K562 (cell line): Measurements from ENCODE around the gene SNTG2. TPM values are rescaled to one million over a fixed set of nuclear protein-coding genes. Genes with fewer than 3 reads are reported as not detected.

Experiments
- ATAC-seq: fragments of 200-7000 bp; cut with Tn5 transposase; 3 replicates; pipeline ENCODE4 v1.9.1; 2020; ENCODE audit warnings: moderate library complexity
- BruUV-seq: library from RNA; stranded (reverse); fragments of 400-500 nt; replicated peaks from 2 replicates; lab custom pipeline; 2021; lab: Mats Ljungman, UMichigan
- CTCF ChIA-PET: fragments of 300-600 bp; formaldehyde crosslinking; extraction: SDS; loops from one replicate; lab custom pipeline; 2021; ENCODE audit warnings: low intra/inter-chr PET ratio; lab: Yijun Ruan, JAX
- POLR2A ChIA-PET: fragments of 300-600, 350-650 bp; sonication (Branson Sonifier 250); formaldehyde crosslinking; extraction: SDS; loops from one replicate; lab custom pipeline; 2021; ENCODE audit warnings: antibody characterized with exemption, inconsistent platforms; lab: Yijun Ruan, JAX
- DNase-seq, 4 experiments: peaks; one replicate each; pipeline versions ENCODE4 v3.0.0 to v3.0.0-alpha.2; 2011 to 2018; ENCODE audit warnings: low spot score in 3 of 4, mixed read lengths in 3 of 4; ENCODE audit errors: extremely low read depth in 1 of 4
- FAIRE-seq: peaks from 2 replicates; lab custom pipeline; 2011; peaks lifted over from hg19 to GRCh38; lab: Jason Lieb, UNC
- H2AFZ ChIP-seq: 2 replicates; pipeline ENCODE4 v1.6.0; 2011; ENCODE audit warnings: low read depth, low read length, control low read depth, inconsistent platforms
- H3K27ac ChIP-seq: fragments of 200-600 bp; 3 replicates; pipeline ENCODE4 v1.8.0; 2011; ENCODE audit warnings: low read depth, mild to moderate bottlenecking, control low read depth, inconsistent platforms, low read length, moderate library complexity, mixed read lengths; ENCODE audit errors: extremely low read depth
- H3K27me3 ChIP-seq, 2 experiments: fragments of 300-600 bp in 1 of 2; 2 replicates in 1 of 2; 3 replicates in 1 of 2; pipeline versions ENCODE4 v1.6.0 to v1.8.0; 2011; ENCODE audit warnings: inconsistent platforms in 2 of 2, low read length in 2 of 2, mild to moderate bottlenecking in 1 of 2, mixed read lengths in 1 of 2, moderate library complexity in 1 of 2; ENCODE audit not compliant: control insufficient read depth in 2 of 2, insufficient read depth in 2 of 2
- H3K36me3 ChIP-seq: fragments of 300-600 bp; 3 replicates; pipeline ENCODE4 v1.8.0; 2011; ENCODE audit warnings: mild to moderate bottlenecking, low read length, inconsistent platforms; ENCODE audit not compliant: control insufficient read depth, insufficient read depth
- H3K4me1 ChIP-seq, 2 experiments: fragments of 200-600 bp in 1 of 2; replicated peaks in 1 of 2; 2 replicates in 1 of 2; 3 replicates in 1 of 2; pipeline versions ENCODE4 v1.5.1 to v1.8.0; 2011; ENCODE audit warnings: inconsistent platforms in 2 of 2, low read length in 2 of 2, mild to moderate bottlenecking in 1 of 2, mixed read lengths in 1 of 2, moderate library complexity in 1 of 2; ENCODE audit not compliant: control insufficient read depth in 2 of 2, insufficient read depth in 2 of 2
- H3K4me2 ChIP-seq: 2 replicates; pipeline ENCODE4 v1.6.1; 2011; ENCODE audit warnings: low read length, control low read depth, inconsistent platforms, mixed read lengths; ENCODE audit not compliant: insufficient read depth
- H3K4me3 ChIP-seq: fragments of 200-600 bp; sonication (generic), shearing (Covaris generic); 2 replicates; pipeline ENCODE4 v1.5.1; 2016; ENCODE audit warnings: control low read depth, inconsistent platforms
- H3K79me2 ChIP-seq: fragments of 200-600 bp; 3 replicates; pipeline ENCODE4 v1.8.0; 2011; ENCODE audit warnings: low read length, inconsistent platforms; ENCODE audit not compliant: control insufficient read depth, insufficient read depth
- H3K9ac ChIP-seq, 2 experiments: 2 replicates each; pipeline versions ENCODE4 v1.6.0 to v1.6.1; 2011; ENCODE audit warnings: low read depth in 2 of 2, low read length in 2 of 2, control low read depth in 1 of 2, inconsistent platforms in 1 of 2, mild to moderate bottlenecking in 1 of 2, mixed read lengths in 1 of 2; ENCODE audit not compliant: insufficient read depth in 1 of 2
- H3K9me1 ChIP-seq: one replicate; pipeline ENCODE4 v1.6.0; 2011; ENCODE audit warnings: inconsistent platforms, mild to moderate bottlenecking, low read length, moderate library complexity; ENCODE audit not compliant: control insufficient read depth, insufficient read depth
- H3K9me3 ChIP-seq: replicated peaks from 2 replicates; pipeline ENCODE4 v1.5.1; 2011; ENCODE audit warnings: low read depth, low read length, inconsistent platforms; ENCODE audit not compliant: control insufficient read depth, insufficient read depth
- H4K20me1 ChIP-seq: replicated peaks from 2 replicates; pipeline ENCODE4 v1.6.1; 2011; ENCODE audit warnings: low read length, inconsistent platforms, mixed read lengths; ENCODE audit not compliant: control insufficient read depth, insufficient read depth
- CEBPB ChIP-seq: fragments of 450-650 bp; IDR thresholded peaks from 2 replicates; pipeline ENCODE4 v1.6.1; 2016; ENCODE audit warnings: missing genetic modification characterization, missing compliant biosample characterization
- CREB3L1 ChIP-seq: fragments of 450-650 bp; IDR thresholded peaks from 2 replicates; pipeline ENCODE4 v1.6.1; 2014; ENCODE audit warnings: low read depth, mild to moderate bottlenecking, moderate library complexity, borderline replicate concordance
- ELF2 ChIP-seq: fragments of 250-450 bp; sonication (Bioruptor Pico); IDR thresholded peaks from 2 replicates; pipeline ENCODE4 v1.5.0; 2021; ENCODE audit warnings: mild to moderate bottlenecking
- ELK1 ChIP-seq: sonication (generic); formaldehyde crosslinking; IDR thresholded peaks from 2 replicates; pipeline ENCODE4 v1.8.1; 2022; ENCODE audit warnings: missing genetic modification reagents
- EWSR1 ChIP-seq: fragments of 450-650 bp; IDR thresholded peaks from 2 replicates; pipeline ENCODE4 v1.6.1; 2018; ENCODE audit warnings: borderline replicate concordance, mild to moderate bottlenecking, low read depth, moderate library complexity; ENCODE audit not compliant: partially characterized antibody
- NONO ChIP-seq, 2 experiments: fragments of 200-400 bp in 1 of 2; fragments of 450-650 bp in 1 of 2; formaldehyde crosslinking in 1 of 2; IDR thresholded peaks; 2 replicates each; pipeline ENCODE4 v1.6.1; 2017; ENCODE audit warnings: low read depth in 2 of 2, mild to moderate bottlenecking in 2 of 2, moderate library complexity in 2 of 2, low read length in 1 of 2
- PATZ1 ChIP-seq: fragments of 250-450 bp; sonication (Bioruptor Pico); IDR thresholded peaks from 2 replicates; pipeline ENCODE4 v1.5.0; 2020; ENCODE audit warnings: mild to moderate bottlenecking, borderline replicate concordance
- SETDB1 ChIP-seq: IDR thresholded peaks from one replicate; pipeline ENCODE4 v1.6.1; 2012; ENCODE audit warnings: low read length, control low read depth, inconsistent platforms
- TSC22D4 ChIP-seq: fragments of 450-650 bp; IDR thresholded peaks from 2 replicates; pipeline ENCODE4 v1.6.1; 2016; ENCODE audit warnings: missing genetic modification characterization, missing biosample characterization, control low read depth
- ZFP30 ChIP-seq: fragments of 250-450 bp; sonication (Bioruptor Pico); IDR thresholded peaks from 2 replicates; pipeline ENCODE4 v1.8.0; 2022; ENCODE audit warnings: moderate library complexity, mild to moderate bottlenecking, inconsistent platforms, borderline replicate concordance
- ZNF398 ChIP-seq: fragments of 250-450 bp; sonication (Bioruptor Pico); IDR thresholded peaks from 2 replicates; pipeline ENCODE4 v1.8.0; 2021; ENCODE audit warnings: moderate library complexity, mild to moderate bottlenecking, inconsistent platforms
- ZNF655 ChIP-seq: fragments of 250-450 bp; sonication (Bioruptor Pico); IDR thresholded peaks from 2 replicates; pipeline ENCODE4 v1.5.0; 2021
- ZNF77 ChIP-seq: fragments of 250-450 bp; sonication (Bioruptor Pico); IDR thresholded peaks from 2 replicates; pipeline ENCODE4 v1.5.0; 2020
- WGBS: fragments of 100-300 bp; shearing (Covaris generic); methylation state at CpG from one replicate; pipeline ENCODE4 v1.1.6; 2016; ENCODE audit warnings: low coverage, mixed read lengths; ENCODE audit not compliant: insufficient coverage; ENCODE audit errors: missing lambda C conversion rate; 5-methylcytosine and 5-hydroxymethylcytosine counted together
- in situ Hi-C: fragments of 300-500 bp; cut with MboI; formaldehyde crosslinking; loops from 4 replicates; pipeline ENCODE4 v1.15.0; 2018; ENCODE audit warnings: inconsistent platforms, mixed read lengths
- intact Hi-C: fragments of 100-400 bp; cut with micrococcal nuclease; formaldehyde crosslinking; loops from 2 replicates; pipeline ENCODE4 v1.14.2; 2022
- polyA plus RNA-seq, 8 experiments: library from polyadenylated mRNA; depleted of rRNA in 4 of 8; stranded (reverse) in 5 of 8; unstranded in 3 of 8; fragments of >200 nt; fragmentation: Nextera tagmentation in 2 of 8; fragmentation: Illumina TruSeq in 1 of 8; extraction: Ambion mirVana in 2 of 8; extraction: Trizol in 1 of 8; gene quantifications; 2 replicates each; pipeline versions ENCODE4 v1.2.1 to v1.2.3, GENCODE V29; 2011 to 2014; ENCODE audit warnings: inconsistent platforms in 1 of 8, missing spikeins in 1 of 8
- total RNA-seq, 7 experiments: library from RNA; depleted of rRNA in 6 of 7; stranded (reverse); fragments of >200 nt in 6 of 7; fragmentation: Illumina TruSeq in 2 of 7; extraction: Trizol in 2 of 7; gene quantifications; 2 replicates each; pipeline versions ENCODE4 v1.2.1 to v1.2.3, GENCODE V29; 2011 to 2021; ENCODE audit warnings: low replicate concordance in 1 of 7

The SNTG2 gene
- total and polyA plus RNA-seq, 9 of the 15 experiments (the other 6 are each of a cell fraction or from before 2014, with no cell fraction given): not detected

- TF ChIP-seq PATZ1 (CRISPR knock-in tag): no peak
- TF ChIP-seq ZNF77 (CRISPR knock-in tag): no peak
- TF ChIP-seq ZFP30: no peak
These were observed 29.5 kb downstream of the SNTG2 start (continued) for GRCh38 chr2:980176-980575.

GRCh38 chr2:981258-981657, 30.6 kb downstream of the SNTG2 start:
- no peak for ATAC-seq
- no peak overlapping the region for H2AFZ ChIP-seq
- no peaks in the 10 kb centered on the region; the same call in 1 of the 2 replicates for H3K9me3 ChIP-seq
- intact Hi-C loops (no loop called here), in situ Hi-C loops (no loop called here)
- no peak overlapping the region for H3K4me3 ChIP-seq
- peaks cover 0 to 27% of the 10 kb centered on the region in 2 experiments; a peak in 2 of 5 replicates for H3K27me3 ChIP-seq
- no peak overlapping the region for H3K4me2 ChIP-seq
- H3K4me1 ChIP-seq: no peaks in the 10 kb centered on the region
- no peak overlapping the region for H3K9ac ChIP-seq
- H4K20me1 ChIP-seq: no peaks in the 10 kb centered on the region; the same call in 1 of the 2 replicates
- BruUV-seq: no TSS peak
- no peak for FAIRE-seq
- ChIA-PET CTCF (no interaction called here), POLR2A (no interaction called here)
- H3K9me1 ChIP-seq: no peaks in the 10 kb centered on the region
- WGBS: 0% methylated on average over 3 of the region's 3 CpGs
- H3K27ac ChIP-seq: no peak overlapping the region
- no peak for DNase-seq
- H3K79me2 ChIP-seq: no peaks in the 10 kb centered on the region
- no peaks in the 10 kb centered on the region for H3K36me3 ChIP-seq
- TF ChIP-seq TSC22D4 (tag) (no peak), ELK1 (CRISPR knock-in tag) (no peak), CREB3L1 (no peak), CEBPB (tag) (no peak), EWSR1 (no peak), NONO (IDR thresholded peaks at IDR 0.05; ENCODE audit: low read depth in 2 of 2, low read length in 1 of 2) (no peak), SETDB1 (no peak), ZNF398 (CRISPR knock-in tag) (no peak), ZNF655 (CRISPR knock-in tag) (no peak), ELF2 (CRISPR knock-in tag) (no peak)
